GM12873 (cell line): ENCODE results near the gene GRAMD2A.

Experiments used
- CTCF ChIP-seq: IDR thresholded peaks from 2 replicates; pipeline ENCODE4 v1.5.1; 2012; ENCODE audit warnings: low read depth, mild to moderate bottlenecking, moderate library complexity, low read length, control low read depth; ENCODE audit not compliant: insufficient read depth; ENCODE audit errors: missing control alignments

The GRAMD2A gene

GRCh38 chr15:72127724-72128322 lies 69.8 kb downstream of the GRAMD2A start:
- TF ChIP-seq CTCF: no peak

- TF ChIP-seq CTCF: no peak
Observed at GRCh38 chr15:72124218-72124617, 73.4 kb downstream of the GRAMD2A start.

- no peak for TF ChIP-seq CTCF
Observed at GRCh38 chr15:72118017-72118978, 79.3 kb downstream of the GRAMD2A start, which contains the start of the genes MYO9A and SENP8. Gene MYO9A (minus strand): TSS chr15:72118150. CDS start chr15:72046563, 71,587 bp downstream. Gene SENP8 (plus strand): TSS chr15:72118403. CDS start chr15:72139624, 21,221 bp downstream.

- TF ChIP-seq CTCF: no peak
Observed at GRCh38 chr15:72117486-72118016, 80.0 kb downstream of the GRAMD2A start.

- TF ChIP-seq CTCF: no peak
Observed at GRCh38 chr15:72116731-72117485, 80.7 kb downstream of the GRAMD2A start.

GRCh38 chr15:72113347-72114031 lies 84.1 kb downstream of the GRAMD2A start:
- TF ChIP-seq CTCF: no peak
